CD4-positive, alpha-beta T cell treated with Interleukin-6 for 4 hours (primary cell): ENCODE results near the gene TMEM161B.
"Not testable (repeated sequence)": the region's sequence is repeated elsewhere in the genome, so short reads cannot be mapped to it uniquely, and the experiment has no call there.

ENCODE experiments used
- DNase-seq: peaks from one replicate; pipeline ENCODE4 v3.0.0-alpha.2; 2020; ENCODE audit warnings: mixed read lengths

The TMEM161B gene

GRCh38 chr5:88177486-88177885 is 91.2 kb downstream of the TMEM161B start:
- DNase-seq = not testable (repeated sequence)

- DNase-seq = no peak
Measured at GRCh38 chr5:88172847-88173758, 95.5 kb downstream of the TMEM161B start.

GRCh38 chr5:88159591-88159990 is 109.1 kb downstream of the TMEM161B start:
- no peak for DNase-seq

GRCh38 chr5:88158056-88158455 is 110.6 kb downstream of the TMEM161B start:
- no peak for DNase-seq

GRCh38 chr5:88154891-88155290 is 113.8 kb downstream of the TMEM161B start:
- no peak for DNase-seq

GRCh38 chr5:88150747-88151146 is 117.9 kb downstream of the TMEM161B start:
- DNase-seq = no peak

GRCh38 chr5:88145611-88146467 is 122.8 kb downstream of the TMEM161B start:
- no peak for DNase-seq

GRCh38 chr5:88145221-88145610 is 123.4 kb downstream of the TMEM161B start:
- no peak for DNase-seq
